HCT116 (cell line): ENCODE data around the gene CDK2AP2. TPM values are rescaled to one million over a fixed set of nuclear protein-coding genes. Genes with fewer than 3 reads are reported as not detected.

Experiments
- ATAC-seq: fragments of 200-7000 bp; cut with Tn5 transposase; 2 replicates; pipeline ENCODE4 v1.9.1; 2020; ENCODE audit warnings: mild to moderate bottlenecking, moderate library complexity
- BruUV-seq: library from RNA; stranded (reverse); fragments of 400-500 nt; replicated peaks from 2 replicates; lab custom pipeline; 2021; lab: Mats Ljungman, UMichigan
- CTCF ChIA-PET: fragments of 300-600 bp; sonication (Branson Sonifier 250); formaldehyde crosslinking; loops from one replicate; lab custom pipeline; 2021; ENCODE audit warnings: antibody characterized with exemption; lab: Charles Lee
- POLR2A ChIA-PET: fragments of 300-600, 350-600 bp; sonication (Branson Sonifier 250); formaldehyde crosslinking; loops from one replicate; lab custom pipeline; 2021; ENCODE audit warnings: antibody characterized with exemption; lab: Charles Lee
- RAD21 ChIA-PET, 2 experiments: fragments of 300-600 bp; sonication (Branson Sonifier 250); formaldehyde crosslinking; loops; one replicate each; lab custom pipeline; 2023; ENCODE audit warnings: low total read pairs in 2 of 2; ENCODE audit not compliant: uncharacterized antibody in 2 of 2, unreplicated experiment in 2 of 2, low non-redundant PET in 1 of 2; lab: Charles Lee
- DNase-seq: peaks from one replicate; pipeline ENCODE4 v3.0.0-alpha.2; 2010; ENCODE audit warnings: low read depth, low spot score
- H2AFZ ChIP-seq: fragments of 200-600 bp; shearing (Covaris generic), sonication (generic); 2 replicates; pipeline ENCODE4 v1.6.1; 2017; ENCODE audit warnings: low read depth, mixed run types, mixed read lengths, antibody characterized with exemption, low read length; ENCODE audit not compliant: poor library complexity, severe bottlenecking
- H3K27ac ChIP-seq: 2 replicates; pipeline ENCODE4 v1.5.1; 2012; ENCODE audit warnings: low read depth, low read length
- H3K27me3 ChIP-seq: fragments of 200-600 bp; sonication (generic); 2 replicates; pipeline ENCODE4 v1.6.1; 2016; ENCODE audit warnings: mixed run types, low read length, mixed read lengths; ENCODE audit not compliant: insufficient read depth
- H3K36me3 ChIP-seq, 2 experiments: fragments of 200-500 bp in 1 of 2; fragments of 200-600 bp in 1 of 2; sonication (Bioruptor generic) in 1 of 2; sonication (generic) in 1 of 2; 2 replicates each; pipeline versions ENCODE4 v1.5.1 to v1.6.1; 2014 to 2016; ENCODE audit warnings: low read length in 2 of 2, inconsistent platforms in 1 of 2, mixed read lengths in 1 of 2, mixed run types in 1 of 2; ENCODE audit not compliant: insufficient read depth in 2 of 2, control insufficient read depth in 1 of 2
- H3K4me1 ChIP-seq, 2 experiments: fragments of 200-600 bp in 1 of 2; sonication (generic) in 1 of 2; 2 replicates each; pipeline versions ENCODE4 v1.5.1 to v1.6.1; 2012 to 2017; ENCODE audit warnings: low read length in 2 of 2, inconsistent platforms in 1 of 2, mild to moderate bottlenecking in 1 of 2, mixed read lengths in 1 of 2, mixed run types in 1 of 2, moderate library complexity in 1 of 2; ENCODE audit not compliant: insufficient read depth in 2 of 2, control insufficient read depth in 1 of 2
- H3K4me2 ChIP-seq: fragments of 200-600 bp; sonication (generic); 2 replicates; pipeline ENCODE4 v1.6.1; 2017; ENCODE audit warnings: mixed run types, low read length, mixed read lengths
- H3K4me3 ChIP-seq, 2 experiments: fragments of 200-600 bp in 1 of 2; sonication (generic) in 1 of 2; replicated peaks in 1 of 2; 2 replicates each; pipeline ENCODE4 v1.5.1; 2011 to 2016; ENCODE audit warnings: low read length in 2 of 2, control low read depth in 1 of 2, low read depth in 1 of 2, mild to moderate bottlenecking in 1 of 2, mixed read lengths in 1 of 2, mixed run types in 1 of 2
- H3K79me2 ChIP-seq: fragments of 200-600 bp; sonication (generic); 2 replicates; pipeline ENCODE4 v1.6.1; 2017; ENCODE audit warnings: mild to moderate bottlenecking, mixed run types, low read length, moderate library complexity, mixed read lengths; ENCODE audit not compliant: insufficient read depth
- H3K9ac ChIP-seq: fragments of 200-600 bp; sonication (generic); 2 replicates; pipeline ENCODE4 v1.6.1; 2016; ENCODE audit warnings: low read length, mixed read lengths
- H3K9me2 ChIP-seq: fragments of 200-600 bp; sonication (generic), shearing (Covaris generic); 2 replicates; pipeline ENCODE4 v1.6.1; 2017; ENCODE audit warnings: mixed run types, mild to moderate bottlenecking, moderate library complexity; ENCODE audit not compliant: insufficient read depth
- H3K9me3 ChIP-seq, 2 experiments: fragments of 200-500 bp in 1 of 2; fragments of 200-600 bp in 1 of 2; sonication (Bioruptor generic) in 1 of 2; sonication (generic) in 1 of 2; 2 replicates each; pipeline ENCODE4 v1.6.1; 2014 to 2017; ENCODE audit warnings: low read length in 2 of 2, mixed read lengths in 2 of 2, inconsistent platforms in 1 of 2, low read depth in 1 of 2, mild to moderate bottlenecking in 1 of 2, mixed run types in 1 of 2, moderate library complexity in 1 of 2; ENCODE audit not compliant: control insufficient read depth in 1 of 2, insufficient read depth in 1 of 2
- H4K20me1 ChIP-seq: fragments of 200-600 bp; sonication (generic), shearing (Covaris generic); 2 replicates; pipeline ENCODE4 v1.6.1; 2017; ENCODE audit warnings: mixed run types, mild to moderate bottlenecking, moderate library complexity; ENCODE audit not compliant: insufficient read depth
- CBX3 ChIP-seq: IDR thresholded peaks from 2 replicates; pipeline ENCODE4 v1.6.1; 2012; ENCODE audit warnings: low read depth
- CEBPB ChIP-seq: IDR thresholded peaks from 2 replicates; pipeline ENCODE4 v1.6.1; 2012; ENCODE audit warnings: low read depth
- ELF1 ChIP-seq: IDR thresholded peaks from 2 replicates; pipeline ENCODE4 v1.6.1; 2012; ENCODE audit warnings: low read depth, borderline replicate concordance
- EZH2 ChIP-seq: fragments of 200-600 bp; sonication (generic); IDR thresholded peaks from 2 replicates; pipeline ENCODE4 v1.6.1; 2017; ENCODE audit warnings: antibody characterized with exemption, mixed run types
- FOSL1 ChIP-seq: IDR thresholded peaks from 2 replicates; pipeline ENCODE4 v1.6.1; 2012; ENCODE audit warnings: low read depth
- JUND ChIP-seq: IDR thresholded peaks from 2 replicates; pipeline ENCODE4 v1.6.1; 2012
- MAX ChIP-seq: IDR thresholded peaks from 2 replicates; pipeline ENCODE4 v1.6.1; 2012
- RAD21 ChIP-seq: IDR thresholded peaks from 2 replicates; pipeline ENCODE4 v1.6.1; 2012; ENCODE audit warnings: low read depth, mild to moderate bottlenecking
- SIN3A ChIP-seq: IDR thresholded peaks from 2 replicates; pipeline ENCODE4 v1.6.1; 2012; ENCODE audit warnings: low read depth
- SP1 ChIP-seq: IDR thresholded peaks from 2 replicates; pipeline ENCODE4 v1.6.1; 2012; ENCODE audit warnings: low read depth
- YY1 ChIP-seq: IDR thresholded peaks from 2 replicates; pipeline ENCODE4 v1.6.1; 2011; ENCODE audit warnings: low read length, low read depth, moderate library complexity, mild to moderate bottlenecking; ENCODE audit not compliant: insufficient replicate concordance; ENCODE audit errors: extremely low read depth
- ZFX ChIP-seq: fragments of 450-650 bp; IDR thresholded peaks from 2 replicates; pipeline ENCODE4 v1.6.1; 2017
- intact Hi-C: fragments of 100-400 bp; cut with micrococcal nuclease; formaldehyde crosslinking; loops from 2 replicates; pipeline ENCODE4 v1.10.0; 2022
- total RNA-seq: library from RNA; stranded (reverse); gene quantifications from one replicate; pipeline ENCODE4 v1.2.1, GENCODE V29; 2021; ENCODE audit not compliant: unreplicated experiment
- TF ChIP-seq, protein P1 (sequence below): IDR thresholded peaks from 2 replicates; pipeline ENCODE4 v1.6.1; 2012
- TF ChIP-seq, protein P2 (sequence below): IDR thresholded peaks from 2 replicates; pipeline ENCODE4 v1.6.1; 2011; ENCODE audit warnings: mild to moderate bottlenecking, low read length, moderate library complexity; ENCODE audit not compliant: insufficient replicate concordance; ENCODE audit errors: extremely low read depth
- TF ChIP-seq, protein P3 (sequence below): IDR thresholded peaks from 2 replicates; pipeline ENCODE4 v1.6.1; 2012; ENCODE audit warnings: low read depth

The CDK2AP2 gene
- total RNA-seq, 1 experiment from 2014 or later: 53.6 TPM

DNA sequence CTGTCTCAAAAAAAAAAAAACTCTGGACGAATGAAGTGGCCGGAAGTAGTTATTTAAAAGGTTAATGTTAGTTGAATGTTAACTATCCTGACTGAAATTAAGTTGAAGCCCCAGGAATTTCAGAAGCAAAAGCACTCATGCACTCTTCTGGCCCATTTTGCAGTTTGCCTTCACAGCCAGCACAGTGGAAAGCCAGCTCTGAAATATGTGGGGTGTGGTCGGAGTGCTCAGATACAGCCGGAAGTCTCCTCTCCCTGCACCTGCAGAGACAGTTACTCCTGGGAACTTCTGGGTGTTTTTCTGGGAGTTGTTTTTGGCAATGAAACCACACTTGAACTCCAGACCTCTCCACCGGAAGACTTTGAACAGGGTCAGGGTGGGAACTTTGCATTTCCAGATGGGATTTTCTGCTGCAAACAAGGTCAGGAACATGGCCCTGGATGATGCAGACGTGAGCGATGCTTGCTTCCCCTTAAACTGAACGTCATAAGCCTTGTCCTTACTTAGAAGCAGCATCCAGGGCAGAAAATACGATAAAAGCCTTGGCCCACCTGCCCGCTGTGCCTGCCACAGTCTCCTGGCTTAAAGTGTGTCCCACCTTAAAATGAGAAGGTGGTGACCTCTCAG lies 36.8 kb upstream of the CDK2AP2 start (continued):
- no peak for TF ChIP-seq ZFX
- TF ChIP-seq CEBPB: no peak
- no peak for TF ChIP-seq JUND
- TF ChIP-seq YY1: no peak
- TF ChIP-seq, all 23 proteins: peak for 0

GRCh38 chr11:67543585-67543984 lies 35.6 kb upstream of the CDK2AP2 start:
- Histone ChIP-seq H4K20me1 (no peaks in the 10 kb centered on the region), H3K9me2 (no peaks in the 10 kb centered on the region), H3K27me3 (no peaks in the 10 kb centered on the region), H3K9me3 (no peaks in the 10 kb centered on the region), H3K4me3 (no peak overlapping the region), H3K79me2 (no peaks in the 10 kb centered on the region), H2AFZ (no peak overlapping the region), H3K4me2 (no peak overlapping the region), H3K36me3 (no peaks in the 10 kb centered on the region), H3K27ac (no peak overlapping the region), H3K9ac (no peak overlapping the region), H3K4me1 (no peaks in the 10 kb centered on the region)
- no TSS peak for BruUV-seq
- ATAC-seq: no peak
- TF ChIP-seq ZFX (no peak), SIN3A (no peak), YY1 (no peak), ELF1 (no peak), JUND (no peak), MAX (no peak), SP1 (no peak), EZH2 (no peak), CBX3 (no peak), CEBPB (no peak), FOSL1 (no peak), RAD21 (no peak)
- TF ChIP-seq, protein P1, sequence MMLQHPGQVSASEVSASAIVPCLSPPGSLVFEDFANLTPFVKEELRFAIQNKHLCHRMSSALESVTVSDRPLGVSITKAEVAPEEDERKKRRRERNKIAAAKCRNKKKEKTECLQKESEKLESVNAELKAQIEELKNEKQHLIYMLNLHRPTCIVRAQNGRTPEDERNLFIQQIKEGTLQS: no peak
- TF ChIP-seq, protein P2, sequence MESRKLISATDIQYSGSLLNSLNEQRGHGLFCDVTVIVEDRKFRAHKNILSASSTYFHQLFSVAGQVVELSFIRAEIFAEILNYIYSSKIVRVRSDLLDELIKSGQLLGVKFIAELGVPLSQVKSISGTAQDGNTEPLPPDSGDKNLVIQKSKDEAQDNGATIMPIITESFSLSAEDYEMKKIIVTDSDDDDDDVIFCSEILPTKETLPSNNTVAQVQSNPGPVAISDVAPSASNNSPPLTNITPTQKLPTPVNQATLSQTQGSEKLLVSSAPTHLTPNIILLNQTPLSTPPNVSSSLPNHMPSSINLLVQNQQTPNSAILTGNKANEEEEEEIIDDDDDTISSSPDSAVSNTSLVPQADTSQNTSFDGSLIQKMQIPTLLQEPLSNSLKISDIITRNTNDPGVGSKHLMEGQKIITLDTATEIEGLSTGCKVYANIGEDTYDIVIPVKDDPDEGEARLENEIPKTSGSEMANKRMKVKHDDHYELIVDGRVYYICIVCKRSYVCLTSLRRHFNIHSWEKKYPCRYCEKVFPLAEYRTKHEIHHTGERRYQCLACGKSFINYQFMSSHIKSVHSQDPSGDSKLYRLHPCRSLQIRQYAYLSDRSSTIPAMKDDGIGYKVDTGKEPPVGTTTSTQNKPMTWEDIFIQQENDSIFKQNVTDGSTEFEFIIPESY: no peak
- TF ChIP-seq, protein P3, sequence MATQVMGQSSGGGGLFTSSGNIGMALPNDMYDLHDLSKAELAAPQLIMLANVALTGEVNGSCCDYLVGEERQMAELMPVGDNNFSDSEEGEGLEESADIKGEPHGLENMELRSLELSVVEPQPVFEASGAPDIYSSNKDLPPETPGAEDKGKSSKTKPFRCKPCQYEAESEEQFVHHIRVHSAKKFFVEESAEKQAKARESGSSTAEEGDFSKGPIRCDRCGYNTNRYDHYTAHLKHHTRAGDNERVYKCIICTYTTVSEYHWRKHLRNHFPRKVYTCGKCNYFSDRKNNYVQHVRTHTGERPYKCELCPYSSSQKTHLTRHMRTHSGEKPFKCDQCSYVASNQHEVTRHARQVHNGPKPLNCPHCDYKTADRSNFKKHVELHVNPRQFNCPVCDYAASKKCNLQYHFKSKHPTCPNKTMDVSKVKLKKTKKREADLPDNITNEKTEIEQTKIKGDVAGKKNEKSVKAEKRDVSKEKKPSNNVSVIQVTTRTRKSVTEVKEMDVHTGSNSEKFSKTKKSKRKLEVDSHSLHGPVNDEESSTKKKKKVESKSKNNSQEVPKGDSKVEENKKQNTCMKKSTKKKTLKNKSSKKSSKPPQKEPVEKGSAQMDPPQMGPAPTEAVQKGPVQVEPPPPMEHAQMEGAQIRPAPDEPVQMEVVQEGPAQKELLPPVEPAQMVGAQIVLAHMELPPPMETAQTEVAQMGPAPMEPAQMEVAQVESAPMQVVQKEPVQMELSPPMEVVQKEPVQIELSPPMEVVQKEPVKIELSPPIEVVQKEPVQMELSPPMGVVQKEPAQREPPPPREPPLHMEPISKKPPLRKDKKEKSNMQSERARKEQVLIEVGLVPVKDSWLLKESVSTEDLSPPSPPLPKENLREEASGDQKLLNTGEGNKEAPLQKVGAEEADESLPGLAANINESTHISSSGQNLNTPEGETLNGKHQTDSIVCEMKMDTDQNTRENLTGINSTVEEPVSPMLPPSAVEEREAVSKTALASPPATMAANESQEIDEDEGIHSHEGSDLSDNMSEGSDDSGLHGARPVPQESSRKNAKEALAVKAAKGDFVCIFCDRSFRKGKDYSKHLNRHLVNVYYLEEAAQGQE: no peak
- intact Hi-C loops: no loop called here
- no peak for DNase-seq
- ChIA-PET RAD21 (no interaction called here), POLR2A (no interaction called here), CTCF (no interaction called here)
